GM12878 (cell line): ENCODE results near the gene JPH4. TPM values are rescaled to one million over a fixed set of nuclear protein-coding genes. Genes with fewer than 3 reads are reported as not detected.

Experiments
- EZH2 ChIP-seq: IDR thresholded peaks from 2 replicates; pipeline ENCODE4 v1.6.1; 2012; ENCODE audit warnings: low read depth, mild to moderate bottlenecking, control low read depth, inconsistent platforms, low read length, borderline replicate concordance; ENCODE audit not compliant: control insufficient read depth
- MEF2A ChIP-seq: IDR thresholded peaks from 2 replicates; pipeline ENCODE4 v1.6.1; 2011; ENCODE audit warnings: low read depth, mild to moderate bottlenecking, low read length, moderate library complexity; ENCODE audit not compliant: insufficient read depth
- NFYA ChIP-seq: IDR thresholded peaks from 2 replicates; pipeline ENCODE4 v1.6.1; 2011; ENCODE audit warnings: low read depth, mild to moderate bottlenecking, low read length, improper control_type of control experiment, borderline replicate concordance
- TBL1XR1 ChIP-seq: IDR thresholded peaks from 2 replicates; pipeline ENCODE4 v1.6.1; 2012; ENCODE audit warnings: low read depth, low read length, improper control_type of control experiment
- polyA plus RNA-seq, 11 experiments: library from polyadenylated mRNA; depleted of rRNA in 4 of 11; unstranded in 6 of 11; stranded (reverse) in 5 of 11; fragments of >200 nt; fragmentation: Nextera tagmentation in 4 of 11; fragmentation: Illumina TruSeq in 1 of 11; extraction: Ambion mirVana in 4 of 11; extraction: Trizol in 1 of 11; gene quantifications; 1 replicate in 1 of 11; 2 replicates in 10 of 11; pipeline versions ENCODE4 v1.2.1 to v1.2.3, GENCODE V29; 2011 to 2016; ENCODE audit warnings: inconsistent platforms in 2 of 11, missing spikeins in 2 of 11, low read depth in 1 of 11
- total RNA-seq, 4 experiments: library from RNA; depleted of rRNA in 3 of 4; stranded (reverse); fragments of >200 nt in 3 of 4; fragmentation: Illumina TruSeq in 1 of 4; extraction: Trizol in 1 of 4; gene quantifications; 2 replicates each; pipeline versions ENCODE4 v1.2.1 to v1.2.3, GENCODE V29; 2013 to 2021
- TF ChIP-seq, protein P1 (sequence below): fragments of 450-650 bp; formaldehyde crosslinking; IDR thresholded peaks from 2 replicates; pipeline ENCODE4 v1.4.0; 2020; ENCODE audit warnings: mild to moderate bottlenecking, moderate library complexity
- TF ChIP-seq, protein P2 (sequence below): fragments of 150-350 bp; IDR thresholded peaks from 2 replicates; pipeline ENCODE4 v1.6.1; 2016; ENCODE audit warnings: low read depth, low read length
- TF ChIP-seq, protein P3 (sequence below): IDR thresholded peaks from 2 replicates; pipeline ENCODE4 v1.6.1; 2011; ENCODE audit warnings: borderline replicate concordance, low read depth, mild to moderate bottlenecking, moderate library complexity, mixed read lengths, low read length; ENCODE audit not compliant: insufficient read depth; ENCODE audit errors: extremely low read length

The JPH4 gene
- total and polyA plus RNA-seq, 10 of the 15 experiments (the other 5 are each of a cell fraction or from before 2014, with no cell fraction given), result 0.48 to 10.3 (median 3.8) TPM

DNA sequence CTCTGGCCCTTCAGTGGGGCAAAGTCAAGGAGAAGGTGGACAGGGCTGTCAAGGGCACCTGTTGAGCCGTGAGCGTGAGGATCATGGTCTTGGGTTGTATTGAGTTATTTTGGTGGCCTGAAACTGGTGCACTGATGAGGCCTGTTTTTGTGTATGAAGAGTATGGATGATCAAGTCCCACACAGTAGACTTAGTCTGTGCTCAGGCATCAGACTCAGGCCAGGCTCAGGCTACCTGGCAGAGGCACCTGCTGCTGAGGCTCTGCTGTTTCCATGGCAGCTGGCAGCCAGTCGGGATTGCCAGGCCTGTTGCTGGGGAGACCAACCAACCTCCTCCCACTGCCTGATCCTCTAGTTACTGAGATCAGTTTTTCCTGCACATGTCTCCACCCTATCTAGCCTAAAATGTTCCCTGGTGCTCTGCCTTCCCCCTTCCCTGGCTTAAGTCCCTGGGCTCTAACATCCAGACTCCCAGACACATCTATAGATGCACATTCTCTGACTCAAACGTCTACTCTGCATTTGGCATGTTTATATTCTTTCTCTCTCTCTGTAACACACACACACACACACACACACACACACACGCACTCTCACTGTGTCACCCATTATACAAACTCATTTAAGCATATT lies 5.1 kb downstream of the JPH4 start (continued):
- no peak for TF ChIP-seq MEF2A
- TF ChIP-seq, protein P1, sequence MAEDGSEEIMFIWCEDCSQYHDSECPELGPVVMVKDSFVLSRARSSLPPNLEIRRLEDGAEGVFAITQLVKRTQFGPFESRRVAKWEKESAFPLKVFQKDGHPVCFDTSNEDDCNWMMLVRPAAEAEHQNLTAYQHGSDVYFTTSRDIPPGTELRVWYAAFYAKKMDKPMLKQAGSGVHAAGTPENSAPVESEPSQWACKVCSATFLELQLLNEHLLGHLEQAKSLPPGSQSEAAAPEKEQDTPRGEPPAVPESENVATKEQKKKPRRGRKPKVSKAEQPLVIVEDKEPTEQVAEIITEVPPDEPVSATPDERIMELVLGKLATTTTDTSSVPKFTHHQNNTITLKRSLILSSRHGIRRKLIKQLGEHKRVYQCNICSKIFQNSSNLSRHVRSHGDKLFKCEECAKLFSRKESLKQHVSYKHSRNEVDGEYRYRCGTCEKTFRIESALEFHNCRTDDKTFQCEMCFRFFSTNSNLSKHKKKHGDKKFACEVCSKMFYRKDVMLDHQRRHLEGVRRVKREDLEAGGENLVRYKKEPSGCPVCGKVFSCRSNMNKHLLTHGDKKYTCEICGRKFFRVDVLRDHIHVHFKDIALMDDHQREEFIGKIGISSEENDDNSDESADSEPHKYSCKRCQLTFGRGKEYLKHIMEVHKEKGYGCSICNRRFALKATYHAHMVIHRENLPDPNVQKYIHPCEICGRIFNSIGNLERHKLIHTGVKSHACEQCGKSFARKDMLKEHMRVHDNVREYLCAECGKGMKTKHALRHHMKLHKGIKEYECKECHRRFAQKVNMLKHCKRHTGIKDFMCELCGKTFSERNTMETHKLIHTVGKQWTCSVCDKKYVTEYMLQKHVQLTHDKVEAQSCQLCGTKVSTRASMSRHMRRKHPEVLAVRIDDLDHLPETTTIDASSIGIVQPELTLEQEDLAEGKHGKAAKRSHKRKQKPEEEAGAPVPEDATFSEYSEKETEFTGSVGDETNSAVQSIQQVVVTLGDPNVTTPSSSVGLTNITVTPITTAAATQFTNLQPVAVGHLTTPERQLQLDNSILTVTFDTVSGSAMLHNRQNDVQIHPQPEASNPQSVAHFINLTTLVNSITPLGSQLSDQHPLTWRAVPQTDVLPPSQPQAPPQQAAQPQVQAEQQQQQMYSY (CRISPR knock-in tag), result no peak
- TF ChIP-seq, protein P2, sequence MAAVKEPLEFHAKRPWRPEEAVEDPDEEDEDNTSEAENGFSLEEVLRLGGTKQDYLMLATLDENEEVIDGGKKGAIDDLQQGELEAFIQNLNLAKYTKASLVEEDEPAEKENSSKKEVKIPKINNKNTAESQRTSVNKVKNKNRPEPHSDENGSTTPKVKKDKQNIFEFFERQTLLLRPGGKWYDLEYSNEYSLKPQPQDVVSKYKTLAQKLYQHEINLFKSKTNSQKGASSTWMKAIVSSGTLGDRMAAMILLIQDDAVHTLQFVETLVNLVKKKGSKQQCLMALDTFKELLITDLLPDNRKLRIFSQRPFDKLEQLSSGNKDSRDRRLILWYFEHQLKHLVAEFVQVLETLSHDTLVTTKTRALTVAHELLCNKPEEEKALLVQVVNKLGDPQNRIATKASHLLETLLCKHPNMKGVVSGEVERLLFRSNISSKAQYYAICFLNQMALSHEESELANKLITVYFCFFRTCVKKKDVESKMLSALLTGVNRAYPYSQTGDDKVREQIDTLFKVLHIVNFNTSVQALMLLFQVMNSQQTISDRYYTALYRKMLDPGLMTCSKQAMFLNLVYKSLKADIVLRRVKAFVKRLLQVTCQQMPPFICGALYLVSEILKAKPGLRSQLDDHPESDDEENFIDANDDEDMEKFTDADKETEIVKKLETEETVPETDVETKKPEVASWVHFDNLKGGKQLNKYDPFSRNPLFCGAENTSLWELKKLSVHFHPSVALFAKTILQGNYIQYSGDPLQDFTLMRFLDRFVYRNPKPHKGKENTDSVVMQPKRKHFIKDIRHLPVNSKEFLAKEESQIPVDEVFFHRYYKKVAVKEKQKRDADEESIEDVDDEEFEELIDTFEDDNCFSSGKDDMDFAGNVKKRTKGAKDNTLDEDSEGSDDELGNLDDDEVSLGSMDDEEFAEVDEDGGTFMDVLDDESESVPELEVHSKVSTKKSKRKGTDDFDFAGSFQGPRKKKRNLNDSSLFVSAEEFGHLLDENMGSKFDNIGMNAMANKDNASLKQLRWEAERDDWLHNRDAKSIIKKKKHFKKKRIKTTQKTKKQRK, result no peak
- no peak for TF ChIP-seq EZH2
- TF ChIP-seq NFYA, result no peak
- TF ChIP-seq, protein P3, sequence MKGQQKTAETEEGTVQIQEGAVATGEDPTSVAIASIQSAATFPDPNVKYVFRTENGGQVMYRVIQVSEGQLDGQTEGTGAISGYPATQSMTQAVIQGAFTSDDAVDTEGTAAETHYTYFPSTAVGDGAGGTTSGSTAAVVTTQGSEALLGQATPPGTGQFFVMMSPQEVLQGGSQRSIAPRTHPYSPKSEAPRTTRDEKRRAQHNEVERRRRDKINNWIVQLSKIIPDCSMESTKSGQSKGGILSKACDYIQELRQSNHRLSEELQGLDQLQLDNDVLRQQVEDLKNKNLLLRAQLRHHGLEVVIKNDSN, result no peak
- TF ChIP-seq TBL1XR1, result no peak
- TF ChIP-seq, all 136 proteins: peak for 0
